ENCODE data around the gene MEN1.
A peak's percentile ranks its signal among the peaks of the same experiment; 100 is the strongest.

Gene MEN1

DNA sequence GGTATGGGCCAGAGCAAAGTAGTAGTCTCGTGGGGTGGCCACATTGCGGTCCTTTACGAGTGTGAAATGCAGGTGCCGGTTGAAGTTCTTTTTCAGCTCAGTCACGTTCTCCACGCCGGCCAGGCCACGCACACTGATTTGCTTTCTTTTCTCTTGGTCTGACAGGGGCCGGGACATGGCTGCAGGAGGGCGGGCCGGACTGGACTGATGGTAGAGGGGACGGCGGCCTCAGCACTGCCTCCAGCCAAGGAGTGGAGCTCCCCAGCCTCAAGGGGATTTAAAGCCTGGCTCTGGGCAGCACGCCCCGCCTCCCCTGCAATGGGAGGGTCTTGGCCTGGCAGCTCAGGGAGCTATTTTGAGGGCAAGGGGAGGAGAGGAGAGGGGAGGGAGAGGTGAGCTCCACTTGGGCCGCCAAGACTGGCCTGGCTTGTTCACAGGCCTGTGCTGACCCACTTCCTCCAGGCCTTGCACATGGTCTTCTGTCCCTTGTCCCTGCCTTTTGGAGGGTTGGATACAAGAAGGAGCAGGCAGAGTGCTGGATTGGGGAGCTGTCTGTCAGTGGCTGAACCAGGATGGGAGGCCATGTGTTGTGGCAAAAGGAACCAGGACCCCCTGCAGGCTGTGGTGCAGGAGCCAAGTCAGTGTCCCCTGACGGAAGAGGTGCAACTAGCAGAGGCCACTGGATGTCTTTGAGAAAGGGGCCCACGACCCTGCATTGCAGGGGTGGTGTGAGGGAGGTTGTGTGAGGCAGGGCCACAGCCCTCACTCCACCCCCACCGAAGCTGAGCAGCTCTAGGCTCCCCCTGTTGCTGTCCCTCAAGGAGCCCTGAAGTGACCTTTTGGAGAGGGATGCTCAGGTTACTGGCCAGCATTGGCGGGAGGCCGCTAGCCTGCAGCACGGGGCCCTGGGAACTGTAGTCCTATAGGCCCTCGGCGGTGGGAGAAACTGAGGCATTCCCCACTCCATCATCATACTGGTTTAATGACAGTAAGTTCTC lies 50.3 kb downstream of the MEN1 start, which contains the start of gene PYGM:
TSS of gene PYGM (minus strand) at position 253 of the 998 bp plus-strand sequence. CDS start at position 177, 76 bp downstream.
- peak; percentile 73 for DNase-seq

DNA sequence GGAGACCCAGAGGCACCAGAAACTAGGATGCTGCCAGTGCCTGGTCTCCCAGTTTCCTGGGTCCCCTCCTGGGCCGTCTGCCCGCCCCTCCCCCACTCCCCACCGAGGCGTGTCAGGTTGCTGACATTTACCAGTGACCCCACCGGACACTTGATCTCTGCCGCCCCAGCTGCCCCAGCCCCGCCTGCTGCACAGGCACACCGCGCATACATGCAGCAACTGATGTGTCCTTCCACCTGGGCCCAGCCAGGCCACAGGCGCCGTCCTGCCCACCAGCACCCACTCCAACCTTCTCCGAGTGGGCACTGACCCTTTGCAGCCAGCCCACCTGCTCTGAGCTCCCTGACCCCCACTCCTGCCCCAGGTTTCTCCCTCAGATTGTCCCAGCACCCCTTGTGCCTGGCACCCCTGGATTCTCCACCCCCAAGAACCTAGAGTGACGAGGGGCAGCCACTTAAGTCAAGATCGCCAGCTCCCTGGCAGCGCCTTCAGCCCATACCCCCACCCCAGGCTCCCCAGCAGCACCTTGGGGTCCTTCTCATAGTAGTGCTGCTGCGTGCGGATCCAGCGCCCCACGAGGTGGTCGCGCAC lies 51.1 kb downstream of the MEN1 start:
- DNase-seq, result no peak

GRCh38 chr11:64758330-64759079 lies 51.8 kb downstream of the MEN1 start:
- no peak for DNase-seq

DNA sequence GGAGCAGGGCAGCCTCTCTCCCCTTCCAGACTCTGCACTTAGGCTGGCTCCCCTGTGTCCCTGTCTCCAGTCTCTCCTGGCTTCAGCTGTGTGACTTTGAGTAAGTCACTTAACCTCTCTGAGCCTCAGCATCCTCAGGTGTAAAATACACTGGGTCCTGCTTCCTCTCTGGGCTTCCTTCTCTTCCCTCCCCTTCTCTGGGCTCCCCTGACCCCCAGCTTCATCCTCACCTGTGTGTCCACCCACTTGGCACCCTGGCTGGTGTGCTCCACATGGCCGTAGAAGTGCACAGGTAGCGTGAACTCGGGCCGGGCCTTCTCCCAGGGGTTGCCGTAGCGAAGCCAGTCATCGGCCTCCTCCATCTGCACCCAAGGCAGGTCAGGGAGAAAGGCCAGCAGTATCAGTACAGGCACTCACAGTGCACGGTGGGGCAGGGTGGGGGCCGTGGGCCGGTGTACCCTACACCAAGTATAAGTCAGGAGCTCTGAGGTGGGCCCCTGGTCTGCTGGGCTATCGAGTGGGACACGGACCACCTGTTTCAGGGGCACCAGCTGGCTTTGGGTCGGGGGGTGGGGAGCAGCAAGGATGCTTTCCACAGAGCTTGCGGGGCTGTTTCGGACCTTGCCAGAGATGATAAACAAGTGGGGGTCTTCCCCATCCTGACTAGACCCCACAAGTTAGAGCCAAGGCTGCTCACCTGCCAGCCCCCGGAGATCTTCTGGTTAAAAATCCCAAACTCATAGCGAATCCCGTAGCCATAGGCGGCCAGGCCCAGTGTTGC lies 52.6 kb downstream of the MEN1 start:
- DNase-seq, result no peak

- no peak for DNase-seq
Measured at GRCh38 chr11:64755681-64756361, 54.5 kb downstream of the MEN1 start.

DNA sequence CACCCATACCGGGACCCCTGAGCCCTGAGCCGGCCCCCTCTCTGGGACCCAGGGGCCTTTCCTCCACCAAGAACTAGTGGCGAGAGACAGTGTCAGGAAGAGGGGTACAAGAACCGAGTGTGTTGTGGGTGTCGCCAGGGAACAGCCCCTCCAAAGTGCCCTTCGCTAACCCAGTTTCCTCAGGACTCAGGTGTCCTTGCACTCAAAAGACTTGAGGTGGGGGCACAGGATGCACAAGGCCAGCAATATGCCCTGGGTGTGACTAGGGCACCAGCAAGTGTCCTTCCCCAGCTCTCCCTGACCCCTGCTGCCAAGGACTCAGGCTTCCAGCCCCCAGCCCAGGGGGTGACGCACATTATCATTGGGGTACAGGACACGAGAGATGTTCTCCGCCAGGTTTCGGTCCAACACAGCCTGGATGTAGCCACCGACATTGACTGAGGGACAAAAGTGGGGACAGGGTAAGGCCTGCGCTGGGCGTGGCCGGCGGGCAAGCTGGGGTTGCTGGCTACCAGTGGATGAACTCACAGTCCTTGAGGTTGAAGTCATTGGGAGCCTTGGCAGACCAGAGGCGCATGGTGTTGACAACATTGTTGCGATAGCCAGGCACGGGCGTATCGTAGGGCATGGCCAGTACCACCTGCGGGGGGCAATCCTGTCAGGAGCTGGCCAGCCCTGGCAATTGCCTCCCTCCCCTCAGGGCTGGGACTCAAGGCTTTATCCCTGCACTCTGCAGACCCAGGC lies 55.3 kb downstream of the MEN1 start:
- no peak for DNase-seq

DNA sequence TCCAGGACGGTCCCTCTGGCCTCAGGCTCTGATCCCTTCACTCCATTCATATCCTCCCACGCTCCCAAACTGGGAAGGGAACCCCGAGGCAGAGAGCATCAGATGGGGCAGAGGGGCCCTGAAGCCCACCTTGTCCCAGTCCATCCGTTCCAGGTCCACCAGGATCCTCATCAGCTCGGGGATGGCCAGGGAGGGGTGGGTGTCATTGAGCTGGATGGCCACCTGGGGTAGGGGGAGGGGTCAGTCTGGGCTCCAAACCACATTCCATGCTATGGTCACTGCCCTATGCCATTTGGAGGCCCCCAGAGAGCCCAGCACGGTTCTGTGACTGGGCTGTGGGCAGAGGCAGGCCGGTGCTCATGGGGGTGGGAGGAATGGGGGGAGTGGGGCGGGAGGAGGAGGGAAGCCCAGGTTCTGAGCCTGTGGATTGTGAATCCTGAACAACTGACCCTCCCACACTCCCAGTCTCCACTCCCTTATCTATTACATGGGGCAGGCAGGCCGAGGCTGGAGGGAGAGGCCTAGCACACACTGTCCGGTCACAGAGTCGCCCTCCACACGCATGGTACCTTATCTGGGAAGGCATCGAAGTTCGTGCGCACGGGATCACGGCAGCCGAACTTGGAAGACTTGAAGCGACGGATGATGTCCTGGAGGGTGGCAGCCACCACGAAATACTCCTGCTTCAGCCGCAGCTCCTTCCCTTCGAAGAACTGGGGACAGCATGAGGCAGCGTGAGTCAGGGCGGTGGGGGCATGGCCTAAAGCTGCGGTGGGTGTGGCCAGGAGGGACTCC lies 56.0 kb downstream of the MEN1 start:
- no peak for DNase-seq

All from midbrain (tissue), 1 donor.